ENCODE measurements around the gene ZBTB7C. TPM values are rescaled to one million over a fixed set of nuclear protein-coding genes. Genes with fewer than 3 reads are reported as not detected.

Gene ZBTB7C
- total RNA-seq, 2 donors from 2014 or later, result 25.1 to 36.4 TPM

GRCh38 chr18:48032876-48033789 is 376.1 kb downstream of the ZBTB7C start:
- H3K36me3 ChIP-seq, result no peaks in the 10 kb centered on the region
- H3K9ac ChIP-seq (ENCODE audit: low read depth in 2 of 2, low read length in 2 of 2), result no peak overlapping the region
- H3K4me1 ChIP-seq, result no peaks in the 10 kb centered on the region
- intact Hi-C loops (cut with DNase I), result loop anchor here (10.0 kb wide), 1 partner anchor 192 kb away; no protein-coding TSS in a partner anchor
- no peaks in the 10 kb centered on the region for H3K9me3 ChIP-seq
- H3K27ac ChIP-seq, result no peak overlapping the region
- no peak for DNase-seq
- H3K27me3 ChIP-seq, result no peaks in the 10 kb centered on the region
- no peak for TF ChIP-seq CTCF (IDR thresholded peaks at IDR 0.05)
- H3K4me3 ChIP-seq, result no peak overlapping the region

GRCh38 chr18:48031641-48032040 is 377.5 kb downstream of the ZBTB7C start:
- no peaks in the 10 kb centered on the region for H3K27me3 ChIP-seq
- H3K9me3 ChIP-seq, result no peaks in the 10 kb centered on the region
- DNase-seq, result no peak
- no peak overlapping the region for H3K27ac ChIP-seq
- no peak for TF ChIP-seq CTCF (IDR thresholded peaks at IDR 0.05)
- no peaks in the 10 kb centered on the region for H3K36me3 ChIP-seq
- H3K4me1 ChIP-seq, result no peaks in the 10 kb centered on the region
- no peak overlapping the region for H3K9ac ChIP-seq (ENCODE audit: low read depth in 2 of 2, low read length in 2 of 2)
- intact Hi-C loops (cut with DNase I), result loop anchor here (10.0 kb wide), 1 partner anchor 193 kb away; no protein-coding TSS in a partner anchor
- no peak overlapping the region for H3K4me3 ChIP-seq

GRCh38 chr18:48030616-48031480 is 378.3 kb downstream of the ZBTB7C start:
- peak; percentile 73 for DNase-seq
- Histone ChIP-seq H3K27ac (no peak overlapping the region), H3K4me3 (no peak overlapping the region), H3K27me3 (no peaks in the 10 kb centered on the region), H3K4me1 (no peaks in the 10 kb centered on the region), H3K36me3 (no peaks in the 10 kb centered on the region), H3K9me3 (no peaks in the 10 kb centered on the region), H3K9ac (ENCODE audit: low read depth in 2 of 2, low read length in 2 of 2) (no peak overlapping the region)
- intact Hi-C loops (cut with DNase I), result loop anchor here (10.0 kb wide), 1 partner anchor 194 kb away; no protein-coding TSS in a partner anchor
- TF ChIP-seq CTCF (IDR thresholded peaks at IDR 0.05), result peak; percentile 61

GRCh38 chr18:48029296-48029986 is 379.7 kb downstream of the ZBTB7C start:
- H3K36me3 ChIP-seq, result no peaks in the 10 kb centered on the region
- no peaks in the 10 kb centered on the region for H3K4me1 ChIP-seq
- no peak overlapping the region for H3K9ac ChIP-seq (ENCODE audit: low read depth in 2 of 2, low read length in 2 of 2)
- TF ChIP-seq CTCF (IDR thresholded peaks at IDR 0.05), result no peak
- no peak for DNase-seq
- intact Hi-C loops (cut with DNase I), result no loop called here
- no peak overlapping the region for H3K4me3 ChIP-seq
- H3K9me3 ChIP-seq, result no peaks in the 10 kb centered on the region
- H3K27me3 ChIP-seq, result no peaks in the 10 kb centered on the region
- H3K27ac ChIP-seq, result no peak overlapping the region

GRCh38 chr18:48028696-48029095 is 380.5 kb downstream of the ZBTB7C start:
- no peaks in the 10 kb centered on the region for H3K9me3 ChIP-seq
- intact Hi-C loops (cut with DNase I), result no loop called here
- no peaks in the 10 kb centered on the region for H3K4me1 ChIP-seq
- H3K27me3 ChIP-seq, result no peaks in the 10 kb centered on the region
- H3K27ac ChIP-seq, result no peak overlapping the region
- no peak for TF ChIP-seq CTCF (IDR thresholded peaks at IDR 0.05)
- H3K36me3 ChIP-seq, result no peaks in the 10 kb centered on the region
- H3K4me3 ChIP-seq, result no peak overlapping the region
- H3K9ac ChIP-seq (ENCODE audit: low read depth in 2 of 2, low read length in 2 of 2), result no peak overlapping the region
- DNase-seq, result no peak

All from colonic mucosa (tissue), 4 donors.